SH-SY5Y (cell line): Measurements from ENCODE around the gene ADRA2C.

Experiments
- GATA2 ChIP-seq: IDR thresholded peaks from 2 replicates; pipeline ENCODE4 v1.6.1; 2011; ENCODE audit warnings: mild to moderate bottlenecking, low read depth, low read length
- GATA3 ChIP-seq: IDR thresholded peaks from 2 replicates; pipeline ENCODE4 v1.6.1; 2011; ENCODE audit warnings: low read depth, mild to moderate bottlenecking, low read length, moderate library complexity

- no peak for TF ChIP-seq GATA3
- TF ChIP-seq GATA2, result no peak
These were observed 16.1 kb downstream of the ADRA2C start for GRCh38 chr4:3781997-3782930.
